HL-60/S4 (cell line): Measurements from ENCODE around the gene SNAPC1.

ENCODE experiments used
- in situ Hi-C: fragments of 300-500 bp; cut with MboI; formaldehyde crosslinking; loops from 2 replicates; pipeline ENCODE4 v1.14.3; 2022; ENCODE audit warnings: low sequenced_read_pairs

SNAPC1 gene

GRCh38 chr14:61811882-61812346 is 49.7 kb downstream of the SNAPC1 start:
- in situ Hi-C loops: no loop called here

DNA sequence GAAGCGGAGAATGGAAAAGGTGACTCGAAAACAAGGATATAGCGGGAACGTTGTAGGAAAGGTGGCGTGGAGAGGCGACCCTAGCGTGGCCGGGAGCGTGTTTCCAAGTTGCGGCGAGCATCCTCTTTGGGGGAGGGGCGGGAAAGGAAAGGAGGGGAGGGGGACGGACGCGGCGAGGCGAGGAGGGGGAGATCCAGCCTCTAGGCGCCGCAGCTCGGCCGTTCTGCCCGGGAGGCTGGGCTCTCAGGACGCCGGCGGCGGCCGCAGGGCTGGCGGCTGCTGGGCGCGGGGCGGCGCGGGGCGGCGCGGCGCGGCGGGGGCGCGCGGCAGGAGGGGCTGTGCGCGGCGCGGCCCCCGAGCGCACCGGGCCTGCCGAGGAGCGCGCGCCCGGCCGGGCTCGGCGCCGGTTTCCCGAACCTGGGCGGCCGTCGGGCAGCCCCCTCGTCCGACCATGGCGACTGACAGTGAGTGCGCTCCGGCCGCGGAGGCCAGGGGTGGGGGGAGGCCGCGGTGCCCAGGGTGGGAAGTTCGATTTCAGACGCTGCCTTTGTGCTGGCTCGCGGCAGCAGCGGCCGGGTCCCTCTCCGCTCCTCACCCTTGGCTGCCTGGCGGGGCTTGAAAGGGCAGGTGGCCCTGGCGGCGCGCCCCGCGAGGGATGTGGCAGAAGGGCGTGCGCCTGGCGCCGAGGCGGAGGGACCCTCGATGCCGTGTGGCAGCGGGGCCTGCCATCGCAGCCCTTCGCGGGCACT is 50.3 kb downstream of the SNAPC1 start, which contains the start of gene SYT16:
Gene SYT16, plus strand, starts transcription at position 357 of the 749 bp plus-strand sequence.
- in situ Hi-C loops: no loop called here

DNA sequence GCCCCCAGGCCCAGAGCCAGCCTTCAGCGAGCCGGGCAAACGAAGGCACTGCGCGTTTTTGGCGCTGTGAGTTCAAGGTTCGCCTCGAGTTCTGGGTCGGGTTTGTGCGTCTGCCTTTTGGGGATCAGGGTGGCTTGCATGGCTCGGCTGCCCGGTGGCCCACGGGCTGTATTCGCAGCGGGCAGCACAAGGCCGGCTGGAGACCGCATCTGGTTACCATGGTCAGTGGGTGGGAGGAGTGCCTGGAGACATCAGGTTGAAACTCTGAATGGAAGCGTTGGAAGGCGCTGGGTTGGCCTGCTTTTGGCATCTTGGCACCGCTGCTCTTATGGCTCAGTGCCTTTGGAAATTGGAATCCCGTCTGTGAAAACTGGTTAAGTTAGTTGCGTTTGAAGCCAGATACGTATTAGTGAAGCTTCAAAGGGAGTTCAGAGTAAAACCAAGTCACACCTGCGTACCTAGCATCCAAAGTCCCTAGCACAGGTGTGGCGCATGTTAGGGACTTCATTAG is 50.9 kb downstream of the SNAPC1 start:
- in situ Hi-C loops: no loop called here

DNA sequence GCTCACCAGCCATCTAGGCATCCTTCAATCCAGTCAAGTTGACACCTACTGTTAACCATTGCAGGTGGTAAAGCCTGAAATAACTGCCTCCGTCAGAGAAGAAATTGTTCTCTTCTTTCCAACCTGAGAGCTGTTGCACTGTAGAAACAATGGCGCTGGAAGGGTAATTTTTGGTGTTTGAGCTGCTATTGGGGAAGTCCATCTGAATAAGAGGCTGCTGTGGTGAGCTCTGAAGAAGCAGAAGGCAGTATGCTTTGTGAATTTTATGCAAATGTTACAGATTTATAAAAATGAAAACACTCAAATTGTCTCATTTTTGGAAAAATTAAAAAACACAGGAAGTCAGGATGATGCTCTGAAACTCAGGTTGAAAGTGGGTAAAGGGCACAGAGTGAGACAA is 60.2 kb downstream of the SNAPC1 start:
- in situ Hi-C loops: no loop called here

GRCh38 chr14:61832783-61833182 is 70.6 kb downstream of the SNAPC1 start:
- in situ Hi-C loops: no loop called here

GRCh38 chr14:61836184-61836583 is 74.0 kb downstream of the SNAPC1 start:
- in situ Hi-C loops: loop anchor here (5.0 kb wide), 1 partner anchor 379 kb away; no protein-coding TSS in a partner anchor

DNA sequence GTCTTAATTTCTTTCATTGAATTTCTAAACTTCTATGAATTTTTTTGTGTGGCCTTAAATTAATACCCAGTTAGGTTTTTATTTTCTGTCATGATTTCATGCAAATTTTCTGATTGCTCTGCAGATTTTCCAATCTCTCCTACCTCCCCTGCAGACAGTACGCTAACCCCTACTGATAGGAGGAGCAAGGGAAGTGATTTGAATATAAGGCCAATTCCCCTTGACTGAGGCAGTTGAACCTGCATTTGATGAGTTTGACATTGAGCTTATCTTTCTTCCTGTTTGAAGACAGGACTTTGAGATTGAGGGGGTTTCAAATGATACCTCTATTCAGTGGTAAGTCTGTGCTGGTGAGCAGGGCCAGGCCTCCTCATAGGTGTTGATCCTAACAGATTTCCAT is 74.6 kb downstream of the SNAPC1 start:
- in situ Hi-C loops: loop anchor here (5.0 kb wide), 1 partner anchor 380 kb away; no protein-coding TSS in a partner anchor

- in situ Hi-C loops: loop anchor here (5.0 kb wide), 1 partner anchor 380 kb away; no protein-coding TSS in a partner anchor
Measured at GRCh38 chr14:61837336-61838229, 75.4 kb downstream of the SNAPC1 start.

DNA sequence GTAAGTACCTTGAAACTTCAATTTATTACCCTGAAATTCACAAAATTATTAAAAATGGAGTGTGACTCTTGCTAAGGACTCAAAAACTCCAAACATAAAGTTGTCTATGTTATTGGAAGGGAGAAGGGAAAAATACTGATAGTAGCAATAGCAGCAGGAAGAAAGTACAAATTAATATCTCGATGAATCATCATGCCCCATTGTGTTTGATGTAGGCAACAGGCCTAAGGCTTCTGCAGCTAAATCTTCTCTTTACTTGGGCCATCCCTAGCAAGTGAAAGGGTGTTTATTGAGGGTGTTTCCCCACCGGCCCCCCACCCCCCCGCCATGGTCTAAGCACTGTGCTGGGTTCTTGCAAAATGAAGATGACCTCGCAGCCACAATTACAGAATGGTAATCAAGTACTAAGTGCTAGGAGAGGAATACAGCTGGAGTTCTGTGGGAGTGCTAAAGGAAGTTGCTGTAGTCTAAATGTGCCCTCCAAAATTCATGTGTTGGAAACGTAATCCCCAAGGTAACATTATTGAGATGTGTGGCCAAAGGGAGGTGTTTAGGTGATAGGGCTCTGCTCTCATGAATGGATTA is 76.5 kb downstream of the SNAPC1 start:
- in situ Hi-C loops: loop anchor here (5.0 kb wide), 1 partner anchor 381 kb away; no protein-coding TSS in a partner anchor

- in situ Hi-C loops: loop anchor here (5.0 kb wide), 1 partner anchor 382 kb away; no protein-coding TSS in a partner anchor
Measured at GRCh38 chr14:61839507-61839906, 77.3 kb downstream of the SNAPC1 start.

- in situ Hi-C loops: no loop called here
Measured at GRCh38 chr14:61841145-61841544, 78.9 kb downstream of the SNAPC1 start.
